HL-60/S4 (cell line): ENCODE results near the gene KIF18B.

ENCODE experiments used
- in situ Hi-C: fragments of 300-500 bp; cut with MboI; formaldehyde crosslinking; loops from 2 replicates; pipeline ENCODE4 v1.14.3; 2022; ENCODE audit warnings: low sequenced_read_pairs

The KIF18B gene

DNA sequence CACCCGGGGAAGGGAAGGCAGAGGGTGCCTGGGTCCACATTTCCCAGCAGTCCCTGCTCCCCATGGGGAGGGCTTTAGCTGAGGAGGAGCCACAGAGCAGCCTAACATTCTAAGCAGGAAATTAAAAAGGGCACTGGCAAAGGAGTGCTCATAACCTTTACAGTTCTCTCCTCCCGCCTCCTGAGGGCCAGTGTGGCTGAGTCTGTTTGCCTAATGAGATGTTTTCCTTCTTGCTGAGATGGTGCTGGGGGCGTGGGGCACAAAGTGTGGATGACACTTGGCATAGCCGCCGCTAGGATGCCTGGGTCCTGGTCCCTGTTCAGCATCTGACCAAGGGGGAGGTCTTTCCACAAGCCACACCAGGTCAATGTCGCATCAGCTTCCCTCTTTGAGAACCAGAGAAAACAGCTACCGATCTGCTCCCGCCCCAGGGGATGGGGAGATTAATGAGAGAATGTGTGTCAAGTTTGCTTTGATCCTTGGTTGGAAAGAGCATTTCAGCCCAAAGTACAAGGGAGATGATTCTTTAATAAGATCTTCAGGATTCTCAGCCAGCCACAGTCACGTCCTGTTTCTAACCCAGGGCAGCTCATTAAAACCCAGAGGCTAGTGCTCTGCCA lies 5.8 kb downstream of the KIF18B start:
- in situ Hi-C loops = no loop called here

DNA sequence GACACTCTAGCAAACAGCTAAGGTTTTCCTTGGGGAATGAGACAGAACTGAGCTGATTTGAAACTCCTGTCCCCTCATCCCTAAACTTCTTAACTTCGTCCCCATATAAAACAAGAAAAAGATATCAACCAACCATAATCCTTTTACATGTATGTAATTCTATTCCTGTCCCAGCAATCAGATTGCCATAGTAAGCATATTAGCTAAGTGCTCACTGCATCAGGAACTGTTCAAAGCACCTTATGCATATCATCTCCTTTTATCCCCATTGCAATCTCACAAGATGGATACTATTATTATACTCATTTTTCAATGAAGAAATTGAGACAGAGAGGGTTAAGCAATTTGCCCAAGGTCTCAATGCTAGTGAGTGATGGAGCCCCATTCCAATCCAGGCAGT lies 6.8 kb downstream of the KIF18B start:
- in situ Hi-C loops = no loop called here

DNA sequence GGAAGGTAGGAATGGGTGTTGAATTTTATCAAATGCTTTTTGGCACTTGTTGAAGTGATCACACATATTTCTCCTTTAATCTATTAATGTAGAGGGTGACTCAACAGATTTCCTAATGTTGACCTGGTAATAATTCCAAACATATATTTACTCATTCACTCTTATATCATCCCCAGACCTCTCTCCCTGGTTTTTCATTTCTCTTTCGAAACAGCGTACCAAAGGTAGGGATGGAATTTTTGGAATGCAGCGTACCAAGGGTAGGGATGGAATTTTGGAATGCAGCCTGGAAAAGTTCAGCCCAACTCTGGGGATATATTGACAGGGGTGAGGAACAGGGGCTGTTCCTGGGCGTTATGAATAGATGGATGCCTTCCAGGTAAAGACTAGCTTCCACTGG lies 7.3 kb downstream of the KIF18B start:
- in situ Hi-C loops = no loop called here

DNA sequence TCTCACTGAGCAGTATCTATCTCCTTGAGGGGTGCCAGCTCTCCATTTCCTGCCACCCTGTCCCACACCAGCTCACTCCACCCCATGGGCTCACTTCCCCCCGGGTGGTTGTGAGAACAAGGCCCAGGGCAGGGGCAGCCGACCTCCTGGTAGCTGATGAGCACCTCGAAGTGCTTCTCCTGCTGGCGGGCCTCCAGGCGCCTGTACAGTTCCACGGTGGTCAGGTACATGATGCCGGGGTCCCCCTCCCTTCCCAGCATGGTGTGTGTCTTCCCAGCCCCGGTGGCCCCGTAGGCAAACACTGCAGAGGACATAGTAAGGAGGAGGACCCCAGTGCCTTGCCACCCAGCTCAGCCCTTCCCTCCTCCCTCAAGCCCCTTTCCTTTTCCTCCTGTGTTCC lies 12.5 kb downstream of the KIF18B start:
- in situ Hi-C loops = no loop called here

DNA sequence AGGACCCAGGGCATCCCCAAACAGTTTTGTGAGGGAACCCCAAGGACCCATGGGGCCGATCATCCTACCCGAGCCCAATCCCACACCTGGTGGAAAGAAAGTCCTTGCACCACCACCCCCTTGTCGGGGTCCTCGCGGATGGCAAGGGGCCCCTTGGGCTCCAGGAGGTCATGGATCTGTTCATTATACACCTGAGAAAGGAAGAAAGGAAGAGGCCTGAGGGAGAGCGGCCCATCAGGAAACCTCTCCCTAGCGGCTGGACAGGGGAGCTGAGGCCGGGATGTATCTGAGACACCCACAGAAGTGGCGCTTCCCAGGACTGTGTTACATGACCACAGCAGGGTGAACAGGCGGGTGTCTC lies 12.8 kb downstream of the KIF18B start:
- in situ Hi-C loops = no loop called here

DNA sequence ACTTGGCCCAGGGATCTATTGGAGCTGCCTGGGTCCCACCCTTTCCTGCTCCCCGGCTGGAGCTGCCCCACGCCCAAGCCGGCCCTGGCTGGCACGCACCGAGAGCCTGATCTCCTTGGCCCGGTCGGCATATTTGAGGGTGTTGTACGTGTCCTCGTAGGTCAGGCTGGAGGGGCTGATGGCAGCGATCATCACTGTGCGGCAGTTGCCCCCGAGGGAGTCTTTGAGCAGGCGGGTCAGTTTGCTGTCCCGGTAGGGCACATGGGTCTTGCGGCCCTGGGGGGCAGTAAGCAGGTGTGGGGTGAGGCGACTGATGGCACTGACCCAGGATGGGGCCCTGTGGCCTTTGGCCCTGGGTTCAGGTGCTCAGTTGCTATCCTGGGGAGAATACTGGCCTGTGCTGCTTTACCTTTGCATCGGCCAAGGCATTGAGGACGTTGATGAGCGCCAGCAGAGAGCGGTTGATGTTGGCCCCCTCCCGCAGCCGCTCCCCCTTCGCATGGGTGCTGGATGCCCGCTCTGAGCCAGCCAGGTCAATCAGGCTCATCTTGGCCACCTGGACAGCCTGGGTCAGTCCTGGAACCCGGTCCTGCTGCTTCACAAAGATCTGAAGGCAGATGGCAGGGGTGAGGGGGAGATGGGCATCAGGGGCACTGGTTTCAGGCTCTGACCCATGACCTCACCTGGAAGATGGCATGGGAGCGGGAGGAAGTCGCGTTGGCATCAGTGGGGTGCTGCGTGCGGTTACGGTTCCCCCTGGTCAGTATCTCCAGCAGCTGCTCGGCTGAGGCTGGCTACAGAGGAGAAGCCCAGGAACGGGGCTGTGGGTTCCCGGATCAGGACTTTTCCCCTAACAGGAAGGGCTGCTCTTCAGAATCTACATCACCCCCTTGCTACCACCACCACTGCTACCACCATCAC lies 13.5 kb downstream of the KIF18B start:
- in situ Hi-C loops = no loop called here

DNA sequence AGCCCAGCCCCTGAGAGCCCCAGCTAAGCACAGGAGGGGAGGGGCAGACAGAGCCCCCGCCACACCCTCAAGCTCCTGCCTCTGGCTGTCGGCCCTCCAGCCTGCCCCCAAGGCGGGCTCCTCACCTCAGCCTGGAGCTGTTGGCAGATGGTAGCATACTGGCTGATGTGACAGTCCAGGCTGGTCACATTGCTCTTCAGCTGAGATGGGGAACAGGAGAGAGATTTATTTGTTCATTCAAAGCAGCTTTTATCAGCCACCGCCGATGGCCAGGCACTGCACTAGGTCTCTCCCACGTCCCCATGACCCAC lies 14.8 kb downstream of the KIF18B start:
- in situ Hi-C loops = no loop called here

DNA sequence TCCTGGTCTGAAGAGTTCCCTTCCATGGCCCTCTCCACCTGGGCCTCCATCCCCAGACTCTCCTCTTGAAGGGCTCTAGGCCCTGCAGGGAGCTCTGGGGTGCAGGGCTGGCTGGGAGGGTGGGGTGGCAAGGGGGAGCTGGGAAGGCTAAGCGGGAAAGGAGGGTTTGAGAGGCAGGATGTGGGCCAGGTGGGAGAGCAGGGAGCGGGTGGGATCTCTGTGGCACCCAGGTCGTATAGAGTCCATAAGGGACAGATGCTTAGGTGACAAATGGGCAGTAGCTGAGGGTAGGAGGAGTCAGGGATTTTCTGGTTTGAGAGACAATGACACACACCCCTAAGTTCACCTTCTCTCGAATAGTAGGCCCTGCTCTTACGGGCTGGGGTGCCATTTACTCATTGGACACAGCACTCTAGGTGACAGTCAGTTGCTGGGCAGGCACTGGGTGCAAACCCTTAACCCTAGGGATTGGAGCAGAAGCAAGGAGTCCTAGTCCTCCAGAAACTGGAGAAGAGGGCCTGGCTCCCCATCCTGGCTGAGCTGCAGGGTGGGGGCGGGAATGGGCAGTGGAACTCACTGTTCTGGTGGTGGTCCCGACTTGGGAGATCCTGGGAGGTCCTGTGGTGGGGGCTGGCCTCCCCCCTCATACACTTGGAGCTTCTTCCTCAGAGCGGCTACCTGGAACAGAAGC lies 15.3 kb downstream of the KIF18B start:
- in situ Hi-C loops = no loop called here

DNA sequence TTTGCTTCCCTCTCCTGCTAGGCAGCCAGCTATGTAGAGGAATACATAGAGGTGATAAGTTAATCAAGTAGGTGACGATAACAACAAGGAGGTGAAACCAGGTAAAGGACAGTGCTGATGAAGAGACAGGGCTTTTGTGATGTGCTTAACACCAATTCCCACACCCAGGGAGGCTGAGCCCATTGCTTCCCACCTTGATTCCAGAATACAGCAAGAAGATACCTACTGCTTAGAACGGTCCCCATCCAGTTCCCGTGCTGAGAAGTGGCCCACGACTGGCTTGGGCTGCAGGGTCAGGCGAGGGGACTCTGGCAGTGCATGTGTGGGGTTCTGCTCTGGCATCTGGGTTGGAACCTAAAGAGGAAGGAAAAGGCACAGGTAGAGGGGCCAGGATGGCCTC lies 16.2 kb downstream of the KIF18B start:
- in situ Hi-C loops = no loop called here

DNA sequence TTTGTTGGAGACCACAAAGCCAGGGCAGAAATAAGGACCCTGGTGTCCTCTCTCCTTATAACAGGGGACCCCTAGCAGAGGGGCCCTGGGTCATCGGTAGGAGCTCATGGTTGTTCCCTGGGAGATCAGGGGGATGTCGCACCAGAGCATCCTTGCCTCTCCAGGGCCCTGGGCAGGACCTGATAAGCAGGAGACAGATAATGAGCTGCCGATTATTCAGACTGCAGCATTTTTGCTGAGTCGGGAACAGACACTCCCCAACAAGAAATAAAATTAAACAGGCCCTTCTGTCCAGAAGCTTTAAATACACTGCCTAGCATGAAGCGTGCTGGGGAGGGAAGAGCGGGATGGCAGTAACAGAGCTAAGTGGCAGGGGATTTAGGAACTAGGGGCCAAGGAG lies 16.9 kb downstream of the KIF18B start:
- in situ Hi-C loops = no loop called here

DNA sequence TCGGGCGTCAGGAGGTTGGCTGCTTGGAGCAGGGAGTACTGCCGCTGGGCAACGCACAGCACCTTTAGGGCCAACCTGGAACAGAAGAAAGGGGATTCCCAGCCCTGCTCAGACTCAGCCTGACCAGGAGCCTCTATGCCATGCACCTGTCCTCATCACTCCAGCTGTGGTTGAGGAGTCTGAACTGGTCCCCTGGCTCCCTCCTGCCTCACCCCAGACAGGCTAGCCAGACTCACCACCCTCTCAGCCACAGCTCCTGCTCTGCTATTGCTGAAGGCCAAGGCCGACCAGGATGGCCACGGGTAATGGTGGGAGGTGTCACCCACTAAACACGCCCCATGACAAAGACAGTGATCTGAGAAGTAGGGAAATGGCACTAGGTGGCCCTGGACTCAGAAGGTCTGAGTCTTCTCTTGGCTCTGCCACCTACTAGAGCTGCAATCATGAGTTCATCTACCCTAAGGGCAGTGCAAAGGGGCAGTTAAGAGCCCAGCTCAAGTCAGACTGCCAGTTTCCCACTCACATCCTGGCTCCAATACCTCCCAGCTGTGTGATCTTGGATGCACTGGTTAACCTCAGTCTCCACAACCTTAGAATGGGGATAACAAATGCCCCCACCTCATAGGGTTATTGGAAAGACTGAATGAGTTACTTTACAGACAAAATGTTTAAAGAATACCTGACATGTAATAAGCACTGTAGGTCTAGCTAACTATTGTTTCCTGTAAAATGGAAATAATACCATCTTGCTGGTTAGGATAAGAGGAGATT lies 18.4 kb downstream of the KIF18B start:
- in situ Hi-C loops = loop anchor here (10.0 kb wide), 1 partner anchor 96 kb away; no protein-coding TSS in a partner anchor

DNA sequence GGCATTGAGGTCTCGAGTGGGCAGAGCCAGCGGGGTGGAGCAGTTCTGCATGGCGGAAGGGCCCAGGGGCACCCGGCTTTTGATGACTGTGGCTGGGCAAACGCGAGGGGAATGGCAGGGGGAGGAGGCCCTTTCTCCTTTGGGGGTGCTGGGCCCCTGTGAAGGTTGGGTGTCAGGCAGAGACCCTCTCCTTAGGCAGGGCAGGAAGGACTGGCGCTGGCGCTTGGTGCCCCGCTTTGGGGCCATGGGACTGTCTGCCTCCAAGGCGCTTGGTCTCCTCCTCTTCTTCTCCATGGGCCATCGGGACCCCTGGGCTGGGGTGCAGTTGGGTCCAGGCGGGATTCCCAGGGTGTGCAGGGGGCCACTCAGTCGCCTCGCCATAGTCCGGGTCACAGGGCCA lies 19.4 kb downstream of the KIF18B start:
- in situ Hi-C loops = loop anchor here (10.0 kb wide), 1 partner anchor 97 kb away; no protein-coding TSS in a partner anchor

DNA sequence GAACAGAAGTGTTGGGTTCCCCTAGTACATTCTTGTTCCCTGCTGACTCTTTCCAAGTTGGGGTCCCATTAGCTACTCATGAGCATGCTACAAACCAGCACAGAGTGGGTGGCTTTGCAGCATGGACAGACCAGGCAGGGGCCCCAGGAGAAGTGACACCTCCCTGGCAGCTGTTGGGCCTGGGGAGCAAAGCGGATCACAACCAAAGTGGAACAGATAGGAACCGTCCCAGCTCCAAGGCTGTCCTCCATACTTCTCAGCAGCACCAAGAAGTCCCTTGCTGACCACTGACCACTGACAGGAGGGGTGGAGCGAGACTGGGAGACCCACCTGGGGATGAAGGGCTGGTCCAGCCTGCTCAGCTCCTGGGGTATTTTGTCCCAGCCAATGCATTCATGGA lies 19.9 kb downstream of the KIF18B start:
- in situ Hi-C loops = loop anchor here (10.0 kb wide), 1 partner anchor 97 kb away; no protein-coding TSS in a partner anchor

DNA sequence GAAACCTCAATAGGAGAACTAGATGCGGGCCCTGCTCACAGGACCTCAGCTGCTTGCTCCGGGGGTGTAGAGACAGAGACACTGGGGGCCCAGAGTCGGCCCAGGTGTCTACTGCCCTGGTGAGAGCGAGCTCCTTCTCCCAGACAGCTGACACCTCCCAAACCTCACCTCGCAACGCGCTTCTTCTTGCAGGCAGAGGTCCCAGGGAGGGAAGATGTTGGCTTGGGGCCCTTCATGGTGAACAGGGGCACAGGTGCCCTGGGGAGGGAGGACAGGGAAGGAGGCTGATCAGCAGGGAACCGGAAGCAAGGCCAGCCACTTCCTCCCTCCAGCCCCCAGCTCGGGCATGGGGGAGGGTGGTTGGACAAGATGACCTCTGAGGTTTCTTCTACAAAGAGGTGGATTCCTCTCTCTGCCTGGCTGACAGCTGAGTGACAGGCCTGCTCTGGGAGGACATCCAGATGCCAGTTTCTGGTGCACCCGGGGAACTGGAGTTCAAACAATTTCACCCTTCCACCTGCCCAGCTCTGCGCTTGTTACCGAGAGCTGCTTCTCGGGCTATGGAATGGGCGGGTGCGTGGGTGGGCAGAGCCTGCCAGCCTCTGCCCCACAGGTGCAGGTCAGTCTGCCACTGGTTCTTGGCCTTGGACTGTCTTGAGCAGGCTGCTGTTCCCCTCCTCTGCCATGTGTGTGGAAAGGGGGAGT lies 20.6 kb downstream of the KIF18B start:
- in situ Hi-C loops = loop anchor here (10.0 kb wide), 1 partner anchor 98 kb away; no protein-coding TSS in a partner anchor

DNA sequence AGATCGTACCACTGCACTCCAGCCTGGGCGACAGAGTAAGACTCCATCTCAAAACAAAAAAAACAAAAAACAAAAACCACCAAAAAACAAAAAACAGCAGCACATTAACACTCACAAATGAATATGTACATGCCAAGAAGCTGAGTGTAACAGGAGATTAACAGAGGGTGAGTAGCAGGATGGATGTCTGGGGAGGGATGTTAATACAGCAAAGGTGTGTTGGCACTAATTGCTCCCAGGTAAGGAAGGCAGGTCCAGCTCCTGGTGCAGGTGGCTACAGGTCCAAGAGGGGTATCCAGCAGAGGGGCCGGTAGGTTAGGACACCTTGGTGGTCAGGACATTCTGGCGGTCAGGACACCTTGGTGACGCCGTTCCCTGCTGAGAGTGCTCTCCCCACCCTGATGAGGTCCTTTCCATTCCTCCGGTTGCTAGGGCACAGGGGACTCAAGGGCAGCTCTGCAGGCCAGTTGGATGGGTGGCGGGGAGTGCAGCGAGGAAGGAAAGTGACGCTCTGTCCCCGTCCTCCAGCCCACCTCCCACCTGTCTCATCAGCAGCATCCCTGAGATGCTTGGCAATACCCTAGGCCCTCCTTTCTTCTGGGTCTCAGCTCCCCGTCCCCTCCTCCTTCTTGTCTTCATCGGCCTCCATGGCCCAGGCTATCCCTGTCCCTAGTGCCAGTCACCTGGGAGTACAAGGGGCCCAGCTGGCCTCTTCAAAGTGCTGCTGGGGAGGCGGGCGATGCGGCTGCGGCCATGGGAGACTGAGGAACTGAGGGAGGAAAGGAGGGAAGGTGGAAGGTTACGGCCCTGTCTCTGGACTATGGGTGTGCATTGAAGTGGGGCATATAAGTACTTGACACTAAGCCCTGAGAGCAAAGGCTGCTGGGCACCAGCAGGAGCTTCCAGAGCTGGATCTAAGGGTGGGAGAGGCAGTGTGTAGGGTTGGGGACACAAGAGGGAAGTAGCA lies 21.6 kb downstream of the KIF18B start:
- in situ Hi-C loops = loop anchor here (10.0 kb wide), 1 partner anchor 99 kb away; no protein-coding TSS in a partner anchor

DNA sequence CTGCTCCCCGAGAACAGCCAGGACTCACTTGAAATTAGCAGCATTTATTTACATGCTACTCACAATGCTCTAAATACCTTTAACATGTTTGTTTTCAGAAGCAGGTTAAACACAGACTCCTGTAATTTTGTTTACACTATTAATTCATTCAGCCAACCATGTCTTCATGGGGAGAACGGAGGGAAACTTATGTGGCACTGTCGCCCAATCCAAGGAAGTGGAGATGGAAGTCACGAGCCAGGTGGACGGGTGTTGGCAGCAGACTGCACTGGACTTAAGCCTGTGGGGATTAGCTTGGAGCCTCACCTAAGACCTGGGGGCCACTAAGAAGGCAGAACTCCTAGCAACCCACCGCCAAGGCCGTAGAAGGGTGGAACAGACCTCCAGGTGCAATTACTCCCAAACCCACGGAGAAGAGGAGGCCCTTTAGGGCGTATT lies 23.4 kb downstream of the KIF18B start:
- in situ Hi-C loops = loop anchor here (10.0 kb wide), 1 partner anchor 101 kb away; no protein-coding TSS in a partner anchor

DNA sequence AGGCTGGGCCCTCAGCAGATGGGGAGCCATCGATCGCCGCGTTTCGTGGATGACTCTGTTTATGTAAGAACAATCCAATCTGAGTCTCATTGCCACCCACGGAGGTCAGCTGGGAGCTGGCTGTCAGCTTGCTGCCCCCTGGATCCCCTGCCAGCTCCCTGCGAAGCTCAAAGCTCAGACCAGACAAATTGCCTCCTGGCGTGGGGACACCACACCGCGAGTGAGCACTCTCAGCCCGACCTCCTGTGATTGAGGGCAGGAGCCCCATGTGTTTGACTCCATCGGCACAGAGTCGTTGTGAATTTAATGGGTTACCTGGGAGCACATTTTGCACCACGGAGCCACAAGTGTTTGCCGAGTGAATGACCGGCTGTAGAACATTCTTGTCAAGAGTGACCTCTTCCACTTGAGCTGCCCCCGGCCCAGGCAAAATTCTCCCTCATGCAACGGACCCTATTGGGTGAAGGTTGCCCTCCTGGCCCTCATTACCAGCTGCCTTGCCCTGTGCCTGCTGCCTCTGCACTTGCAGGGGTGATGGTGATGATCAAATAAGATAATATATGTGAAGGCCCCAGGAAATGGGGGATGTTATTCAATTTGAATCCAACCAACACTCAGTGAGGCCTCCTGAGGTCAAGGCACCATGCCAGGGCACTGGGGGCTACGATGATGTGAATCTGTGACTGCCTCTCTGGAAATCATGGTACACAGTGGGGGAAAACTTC lies 24.7 kb downstream of the KIF18B start:
- in situ Hi-C loops = loop anchor here (10.0 kb wide), 1 partner anchor 102 kb away; no protein-coding TSS in a partner anchor

DNA sequence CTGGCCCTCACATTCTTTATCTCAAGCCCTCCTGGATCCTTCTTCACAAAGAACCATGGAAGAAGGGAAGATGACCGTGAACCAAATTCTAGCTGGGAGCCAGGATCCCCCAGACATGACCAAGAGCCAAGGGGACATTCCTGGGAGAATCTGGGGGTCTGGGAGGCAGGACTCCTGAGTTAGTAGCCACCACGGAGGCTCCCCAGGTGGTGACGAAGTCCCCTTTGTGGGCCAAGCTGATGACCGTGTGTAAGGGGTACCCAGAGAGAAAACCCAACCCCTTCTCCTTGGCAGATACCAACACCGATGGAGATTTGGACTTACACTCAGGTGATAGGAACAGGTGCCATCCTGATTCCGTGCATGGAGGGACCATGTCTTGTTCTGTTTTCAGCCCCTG lies 25.4 kb downstream of the KIF18B start:
- in situ Hi-C loops = loop anchor here (10.0 kb wide), 1 partner anchor 103 kb away; no protein-coding TSS in a partner anchor
